DOHH2 (cell line): Measurements from ENCODE around the gene LUC7L3.

ENCODE experiments used
- H3F3A ChIP-seq: fragments of 200-600 bp; sonication (generic), shearing (Covaris generic); 2 replicates; pipeline ENCODE4 v1.6.0; 2016; ENCODE audit warnings: antibody characterized with exemption, mild to moderate bottlenecking; ENCODE audit not compliant: control insufficient read depth, insufficient read depth
- H3K27ac ChIP-seq: fragments of 200-600 bp; sonication (generic); 2 replicates; pipeline ENCODE4 v1.5.1; 2014; ENCODE audit warnings: low read depth, mild to moderate bottlenecking, low read length, moderate library complexity
- H3K27me3 ChIP-seq: fragments of 200-600 bp; sonication (generic); 2 replicates; pipeline ENCODE4 v1.6.1; 2014; ENCODE audit warnings: mild to moderate bottlenecking, low read length, mixed read lengths; ENCODE audit not compliant: control insufficient read depth
- H3K36me3 ChIP-seq: fragments of 200-600 bp; sonication (generic); 2 replicates; pipeline ENCODE4 v1.6.1; 2014; ENCODE audit warnings: mild to moderate bottlenecking, low read length, moderate library complexity, mixed read lengths; ENCODE audit not compliant: control insufficient read depth
- H3K4me1 ChIP-seq: fragments of 200-600 bp; sonication (generic); 2 replicates; pipeline ENCODE4 v1.6.1; 2014; ENCODE audit warnings: mild to moderate bottlenecking, low read length, mixed read lengths; ENCODE audit not compliant: control insufficient read depth
- H3K4me2 ChIP-seq: fragments of 200-600 bp; sonication (generic); 2 replicates; pipeline ENCODE4 v1.6.0; 2014; ENCODE audit warnings: mild to moderate bottlenecking, low read length, moderate library complexity
- H3K4me3 ChIP-seq: fragments of 200-600 bp; sonication (generic); 2 replicates; pipeline ENCODE4 v1.5.1; 2014; ENCODE audit warnings: mild to moderate bottlenecking, low read length, mixed read lengths
- H3K79me2 ChIP-seq: fragments of 200-600 bp; sonication (generic); 2 replicates; pipeline ENCODE4 v1.6.1; 2014; ENCODE audit warnings: mild to moderate bottlenecking, low read length, mixed read lengths; ENCODE audit not compliant: control insufficient read depth
- H3K9me2 ChIP-seq: fragments of 200-600 bp; sonication (generic); replicated peaks from 2 replicates; pipeline ENCODE4 v1.6.1; 2014; ENCODE audit warnings: mild to moderate bottlenecking, low read length, mixed read lengths; ENCODE audit not compliant: control insufficient read depth
- H3K9me3 ChIP-seq: fragments of 200-600 bp; sonication (generic); 2 replicates; pipeline ENCODE4 v1.6.1; 2014; ENCODE audit warnings: antibody characterized with exemption, low read length, mixed read lengths; ENCODE audit not compliant: control insufficient read depth, insufficient read depth
- H4K20me1 ChIP-seq: fragments of 200-600 bp; sonication (generic); 2 replicates; pipeline ENCODE4 v1.6.0; 2014; ENCODE audit warnings: low read depth, mild to moderate bottlenecking, antibody characterized with exemption, low read length, moderate library complexity; ENCODE audit not compliant: control insufficient read depth, insufficient read depth
- CTCF ChIP-seq: fragments of 200-600 bp; sonication (generic); IDR thresholded peaks from one replicate; pipeline ENCODE4 v1.5.1; 2014; ENCODE audit warnings: antibody characterized with exemption, mild to moderate bottlenecking, low read depth, low read length; ENCODE audit not compliant: poor library complexity, severe bottlenecking
- EZH2phosphoT487 ChIP-seq: fragments of 200-600 bp; sonication (generic); IDR thresholded peaks from 2 replicates; pipeline ENCODE4 v1.6.1; 2017; ENCODE audit warnings: borderline replicate concordance, mild to moderate bottlenecking, antibody characterized with exemption, low read length, moderate library complexity, mixed read lengths

Gene LUC7L3

GRCh38 chr17:50690887-50691549 is 28.4 kb upstream of the LUC7L3 start:
- Histone ChIP-seq H3K79me2 (no peaks in the 10 kb centered on the region), H3K9me3 (no peaks in the 10 kb centered on the region), H3K9me2 (no peaks in the 10 kb centered on the region), H3K36me3 (peaks cover 34% of the 10 kb centered on the region), H3K4me1 (no peaks in the 10 kb centered on the region), H3K27me3 (no peaks in the 10 kb centered on the region), H3K27ac (no peak overlapping the region), H4K20me1 (no peaks in the 10 kb centered on the region), H3F3A (peaks cover 9% of the 10 kb centered on the region; the same call in 1 of the 2 replicates), H3K4me2 (no peak overlapping the region), H3K4me3 (no peak overlapping the region)
- no peak for TF ChIP-seq CTCF
- no peak for TF ChIP-seq EZH2phosphoT487

DNA sequence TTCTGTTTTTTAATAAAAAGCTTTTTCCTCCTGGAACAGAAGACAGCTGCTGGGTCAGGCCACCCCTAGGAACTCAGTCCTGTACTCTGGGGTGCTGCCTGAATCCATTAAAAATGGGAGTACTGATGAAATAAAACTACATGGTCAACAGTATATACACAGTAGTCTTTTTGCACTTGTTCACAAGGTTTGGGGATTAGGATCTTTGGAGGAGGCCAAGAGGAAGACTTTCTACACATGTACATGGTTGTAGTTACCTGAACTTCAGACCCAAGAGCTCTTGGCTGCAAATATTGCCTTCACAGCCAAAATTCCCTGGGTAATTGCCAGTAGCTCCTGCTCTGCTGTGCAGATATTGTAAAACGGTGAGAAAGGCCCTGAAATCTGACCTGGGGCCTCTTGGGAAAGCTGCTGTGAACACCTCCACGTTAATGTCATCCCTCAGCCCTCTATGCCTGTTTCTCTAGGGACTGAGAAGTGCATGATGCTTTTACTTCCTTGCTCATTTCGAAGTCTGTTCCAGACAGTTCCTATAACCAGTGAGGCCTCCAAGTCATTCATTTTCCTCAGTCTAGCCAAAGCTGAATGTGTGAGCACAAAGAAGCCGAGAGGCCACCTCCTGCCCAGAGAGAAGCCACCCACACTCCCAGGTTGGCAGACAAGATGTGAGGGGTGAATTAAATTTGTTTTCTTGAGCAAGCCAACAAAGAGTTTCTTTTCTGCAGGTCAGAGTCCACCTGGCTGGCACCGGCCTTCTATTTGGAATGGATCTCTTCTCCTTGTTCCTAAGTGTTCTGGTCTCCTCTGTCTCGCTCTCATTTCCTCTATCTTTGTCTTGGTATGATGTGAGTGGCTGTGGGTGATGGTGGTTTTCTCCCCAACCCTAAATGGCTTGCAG is 27.6 kb upstream of the LUC7L3 start:
- Histone ChIP-seq H3K36me3 (peaks cover 42% of the 10 kb centered on the region), H3F3A (peaks cover 9% of the 10 kb centered on the region; the same call in 1 of the 2 replicates), H3K27ac (no peak overlapping the region), H4K20me1 (no peaks in the 10 kb centered on the region), H3K27me3 (no peaks in the 10 kb centered on the region), H3K4me3 (no peak overlapping the region), H3K4me2 (no peak overlapping the region), H3K9me2 (no peaks in the 10 kb centered on the region), H3K4me1 (no peaks in the 10 kb centered on the region), H3K79me2 (no peaks in the 10 kb centered on the region), H3K9me3 (no peaks in the 10 kb centered on the region)
- TF ChIP-seq EZH2phosphoT487 (no peak), CTCF (no peak)

DNA sequence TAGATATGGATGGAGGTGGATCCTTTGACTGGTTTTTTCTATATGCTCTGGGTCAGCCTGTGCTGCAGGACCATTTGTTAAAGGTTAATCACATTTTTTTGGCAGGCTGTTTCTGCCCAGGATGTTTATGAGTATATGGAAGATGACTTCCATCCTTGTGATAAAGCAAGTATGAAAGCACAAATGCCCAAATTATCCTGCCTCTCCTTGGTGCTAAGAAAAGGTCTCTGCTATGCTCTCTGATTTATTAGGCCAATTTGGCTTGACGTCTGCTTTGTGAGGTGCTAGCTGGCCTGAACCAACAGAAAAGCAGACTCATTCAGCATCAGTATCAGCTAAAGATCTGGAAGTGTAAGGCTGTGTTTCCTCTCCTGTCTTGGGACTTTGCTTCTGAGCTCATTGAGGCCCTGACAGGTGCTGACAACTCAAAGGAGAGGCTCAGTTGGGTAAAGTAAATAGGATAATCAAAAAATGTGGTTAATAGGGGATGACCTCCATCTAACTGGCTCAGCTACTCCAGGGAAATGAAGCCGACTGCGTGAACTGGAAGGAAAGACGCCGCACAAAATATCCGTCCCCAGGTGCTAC is 26.9 kb upstream of the LUC7L3 start:
- Histone ChIP-seq H4K20me1 (no peaks in the 10 kb centered on the region), H3K4me3 (no peak overlapping the region), H3K4me2 (no peak overlapping the region), H3K9me2 (no peaks in the 10 kb centered on the region), H3K36me3 (peaks cover 50% of the 10 kb centered on the region), H3K9me3 (no peaks in the 10 kb centered on the region), H3K79me2 (no peaks in the 10 kb centered on the region), H3K27ac (no peak overlapping the region), H3K27me3 (no peaks in the 10 kb centered on the region), H3K4me1 (no peaks in the 10 kb centered on the region), H3F3A (peaks cover 9% of the 10 kb centered on the region; the same call in 1 of the 2 replicates)
- TF ChIP-seq EZH2phosphoT487 (no peak), CTCF (no peak)
